HG02678 (cell line): ENCODE measurements around the gene FGF21.

Experiments used
- ATAC-seq: cut with Tn5 transposase; IDR thresholded peaks from one replicate; pipeline ENCODE4 v1.9.1; 2021; ENCODE audit warnings: mild to moderate bottlenecking, moderate library complexity; ENCODE audit not compliant: unreplicated experiment

Gene FGF21

DNA sequence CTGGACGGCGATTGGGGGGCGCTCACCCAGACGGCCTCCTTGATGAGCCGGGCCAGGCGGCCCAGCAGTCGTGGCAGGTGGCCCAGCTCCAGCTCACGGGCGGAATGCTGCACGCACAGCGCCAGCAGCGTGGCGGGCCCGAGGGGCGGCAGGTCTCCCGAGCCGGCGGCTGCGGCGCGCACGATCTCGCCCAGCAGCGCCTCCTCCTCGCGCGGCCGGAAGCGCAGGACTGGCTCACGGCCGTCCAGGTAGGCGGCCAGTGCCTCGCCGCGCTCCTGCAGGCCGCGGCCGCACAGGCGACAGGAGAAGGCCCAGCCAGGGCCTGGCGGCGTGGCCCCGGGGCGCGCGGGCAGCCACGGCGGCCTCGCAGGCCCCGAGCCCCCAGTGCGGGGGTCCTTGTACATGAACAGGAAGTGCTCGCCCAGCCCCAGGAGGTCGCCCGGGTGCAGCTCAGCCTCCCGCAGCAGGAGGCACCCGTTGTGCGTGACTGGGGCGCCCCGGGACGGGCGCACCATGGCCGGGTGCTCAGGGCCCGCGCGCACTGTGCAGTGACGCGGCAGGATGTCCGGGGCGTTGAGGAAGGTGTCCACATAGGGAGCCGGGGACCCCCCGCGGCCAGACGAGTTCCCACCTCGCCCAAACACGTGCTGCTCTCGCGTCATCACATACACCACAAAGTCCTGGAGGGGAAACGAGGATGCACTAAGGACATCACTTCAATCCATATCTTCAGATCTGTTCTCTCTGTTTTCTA, 26.2 kb upstream of the FGF21 start:
- ATAC-seq = no peak

DNA sequence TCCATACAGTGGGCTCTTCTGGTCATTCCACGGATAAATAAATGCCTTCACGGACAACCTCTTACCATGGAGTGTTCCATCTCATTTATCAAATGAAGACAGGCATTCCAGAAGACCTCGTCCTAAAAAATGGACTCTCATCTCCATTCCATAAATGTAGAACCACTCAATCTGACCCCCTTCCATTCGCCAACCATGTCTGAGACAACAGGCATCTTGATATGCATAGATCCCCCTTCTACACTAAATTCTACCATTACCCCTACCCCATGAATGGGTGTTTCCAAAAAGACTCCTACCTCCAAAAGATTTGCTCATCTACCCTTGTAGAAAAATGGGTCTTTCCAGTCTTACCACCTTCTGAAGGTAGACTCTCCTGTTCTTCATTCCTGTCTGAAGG, 23.9 kb upstream of the FGF21 start:
- no peak for ATAC-seq

GRCh38 chr19:48734625-48735024, 20.7 kb upstream of the FGF21 start:
- ATAC-seq = no peak

DNA sequence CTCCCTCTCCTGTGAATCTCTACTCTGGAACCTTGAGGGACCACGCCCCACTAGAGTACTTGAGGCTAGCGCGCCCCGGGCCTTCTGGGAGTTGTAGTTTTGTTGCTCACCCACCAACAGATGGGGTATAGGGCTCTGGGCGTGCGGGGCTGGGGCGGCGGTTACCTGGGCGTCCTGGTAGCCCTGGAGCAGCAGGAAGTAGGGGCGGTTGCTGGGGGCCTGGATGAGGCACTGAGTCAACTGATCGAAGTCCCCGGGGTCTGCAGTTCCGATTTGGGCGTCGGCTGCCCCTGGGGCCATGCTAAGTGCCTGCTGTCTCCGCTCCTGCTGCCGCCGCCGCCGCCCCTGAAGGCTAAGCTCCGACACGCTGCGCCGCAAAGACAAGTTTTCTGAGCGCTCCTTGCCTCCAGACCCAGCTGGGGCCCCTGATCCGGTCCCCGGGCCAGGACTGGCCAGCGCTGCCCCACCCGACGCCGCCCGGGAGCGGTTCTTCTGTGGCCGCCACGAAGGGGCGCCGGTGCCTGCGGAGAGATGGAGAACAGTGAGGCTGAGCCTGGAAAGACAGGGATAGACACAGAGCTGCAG, 20.2 kb upstream of the FGF21 start:
- ATAC-seq = no peak

DNA sequence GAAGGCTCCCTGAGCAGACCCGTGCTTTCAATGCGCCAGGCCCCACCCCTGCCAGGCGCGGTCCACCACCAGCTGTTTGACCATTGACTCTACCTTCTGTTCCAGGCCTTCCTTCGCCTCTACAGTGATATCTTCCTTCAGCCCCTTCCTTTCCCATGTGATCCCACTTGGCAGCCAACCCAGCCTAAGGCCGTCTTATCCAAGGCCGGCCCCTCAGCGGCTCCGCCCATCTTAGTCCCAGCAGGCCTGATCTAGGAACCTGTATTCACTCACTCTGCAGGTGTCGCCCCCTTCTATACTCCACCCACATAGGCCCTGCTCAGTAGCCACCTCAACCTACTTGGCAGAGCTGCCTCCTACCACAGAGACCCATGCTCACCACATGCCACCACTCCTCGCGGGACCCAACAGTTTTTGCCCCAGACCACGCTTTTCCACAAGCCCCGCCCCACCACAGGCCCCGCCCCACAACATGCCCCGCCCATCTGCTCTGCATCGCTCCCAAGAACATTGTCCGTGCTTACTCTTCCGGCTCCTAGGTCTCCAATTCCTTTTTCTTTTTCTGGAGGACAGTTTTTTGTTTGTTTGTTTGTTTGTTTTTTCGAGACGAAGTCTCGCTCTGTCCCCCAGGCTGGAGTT, 17.8 kb upstream of the FGF21 start:
- no peak for ATAC-seq

DNA sequence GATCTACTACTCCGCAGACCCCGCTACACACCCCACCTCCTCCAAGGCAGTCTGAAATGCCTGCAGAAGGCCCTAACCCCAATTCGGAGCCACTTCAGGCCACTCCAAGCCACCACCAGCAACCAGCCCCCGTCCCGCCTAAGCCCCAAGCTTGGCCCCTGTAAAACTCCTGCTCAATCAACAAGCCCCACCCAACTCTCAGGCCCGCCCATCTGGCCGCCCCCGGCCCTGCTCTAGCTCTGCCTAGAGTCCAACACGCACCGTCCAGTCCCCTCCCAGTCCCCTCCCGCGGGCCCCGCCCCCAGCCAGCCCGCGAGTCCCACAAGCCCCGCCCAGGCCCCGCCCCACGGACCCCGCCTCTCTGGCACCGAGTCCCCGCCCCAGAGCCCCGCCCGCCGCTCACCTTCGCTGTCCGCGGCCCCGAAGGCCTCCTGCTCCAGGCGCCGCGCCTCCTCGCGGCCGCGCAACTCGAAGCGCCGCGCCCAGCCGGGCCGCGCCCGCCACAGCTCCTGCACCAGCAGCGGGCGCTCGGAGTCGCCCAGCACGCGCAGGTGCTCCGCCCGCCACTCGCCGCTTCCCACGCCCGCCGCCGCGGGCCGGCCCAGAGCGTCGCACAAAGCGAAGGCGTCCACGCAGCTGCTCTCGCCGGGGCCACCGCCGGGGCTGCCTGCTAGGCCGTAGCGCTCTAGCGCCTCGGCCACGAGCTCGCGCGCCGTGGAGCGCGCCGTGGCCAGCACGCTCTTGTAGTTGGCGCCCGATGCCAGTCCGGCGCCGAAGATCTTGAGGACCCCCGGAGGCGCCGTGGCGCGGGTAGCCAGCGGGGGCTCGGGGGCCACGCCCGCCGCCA, 16.5 kb upstream of the FGF21 start:
- ATAC-seq = peak; percentile 88

GRCh38 chr19:48739404-48740163, 15.7 kb upstream of the FGF21 start:
- no peak for ATAC-seq

DNA sequence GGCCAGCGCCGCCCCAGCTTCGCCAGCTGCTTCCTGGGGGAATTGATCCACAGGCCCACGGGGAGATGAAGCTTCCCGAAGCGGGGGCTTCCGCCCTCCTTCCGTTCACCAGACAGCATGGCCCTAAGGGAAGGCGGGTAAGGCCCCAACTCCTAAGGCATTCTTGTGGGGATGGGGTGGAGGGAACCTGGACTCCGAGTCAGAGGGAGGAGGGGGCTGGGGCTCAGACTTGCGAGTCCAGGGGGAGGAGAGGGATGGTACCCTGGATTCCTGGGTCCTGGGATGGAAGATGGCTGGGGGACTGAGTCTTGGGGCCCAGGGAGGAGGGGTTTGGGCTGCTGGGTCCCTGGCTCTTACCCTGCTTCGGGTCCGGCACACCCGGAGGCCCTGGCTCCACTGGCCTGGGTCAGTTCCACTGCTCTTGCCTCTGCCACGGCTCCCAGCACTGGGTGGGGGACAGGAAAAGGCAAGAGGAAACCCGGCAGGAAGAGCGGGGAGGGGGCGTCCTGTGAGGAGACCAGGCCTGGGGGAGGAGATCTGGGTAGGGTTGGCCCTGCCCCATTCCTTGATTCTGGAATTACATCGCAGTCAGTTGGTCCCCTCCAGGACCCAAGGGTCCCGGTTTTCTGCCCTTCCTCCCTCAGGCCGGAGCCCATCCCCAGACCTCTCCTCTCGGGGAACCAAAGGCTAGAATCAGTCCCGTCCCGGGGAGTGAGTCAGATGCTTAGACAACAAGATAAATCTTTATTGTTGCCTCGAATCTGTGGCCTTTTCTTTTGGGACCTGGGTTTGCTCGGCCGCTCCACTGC, 15.0 kb upstream of the FGF21 start, which contains the start of gene RASIP1:
TSS of gene RASIP1 (minus strand) at position 447 of the 809 bp plus-strand sequence. CDS start at position 119, 328 bp downstream.
- ATAC-seq = no peak

DNA sequence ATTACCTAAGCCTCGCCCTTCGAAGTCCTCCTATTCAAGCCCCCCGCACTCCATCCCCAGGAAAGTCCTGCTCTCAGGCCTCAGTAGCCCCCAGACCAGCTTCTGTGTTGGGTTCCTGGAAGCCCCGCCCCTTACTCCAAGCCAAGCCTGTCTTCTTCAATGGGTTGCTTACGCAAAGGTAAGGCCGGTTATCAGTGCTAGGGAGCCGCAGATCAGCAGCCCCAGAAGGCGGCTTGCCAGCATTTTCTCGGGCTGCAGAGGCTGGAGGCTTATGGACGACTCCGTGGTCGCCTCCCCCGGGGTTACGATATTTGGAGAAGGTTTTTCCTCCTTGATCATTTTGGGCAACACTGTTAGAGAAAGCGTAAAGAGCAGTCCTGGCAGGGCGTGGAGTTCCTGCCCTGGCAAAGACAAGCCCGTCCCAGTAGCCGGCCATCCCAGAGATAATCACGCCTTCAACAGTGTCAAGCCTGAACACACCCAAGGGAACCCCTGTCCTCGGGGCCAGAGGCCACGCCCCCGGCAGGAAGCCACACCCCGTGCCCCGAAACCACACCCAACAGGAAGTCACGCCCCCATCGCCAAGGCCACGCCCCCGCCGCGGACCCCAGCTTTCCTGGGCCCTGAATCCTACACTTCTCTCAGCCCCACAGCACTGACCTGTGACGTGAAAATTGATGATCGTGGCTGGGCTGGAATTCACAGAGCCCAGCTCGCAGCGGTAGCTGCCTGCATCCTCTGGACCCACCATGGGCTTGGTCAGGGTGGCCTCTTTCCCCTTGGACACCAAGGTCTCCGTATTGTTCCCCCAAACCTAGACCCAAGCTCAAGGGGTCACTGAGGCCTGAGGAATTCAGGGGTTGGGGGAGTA, 14.0 kb upstream of the FGF21 start:
- no peak for ATAC-seq

- no peak for ATAC-seq
Observed at GRCh38 chr19:48742096-48742495, 13.2 kb upstream of the FGF21 start.

GRCh38 chr19:48745208-48745995, 9.9 kb upstream of the FGF21 start:
- ATAC-seq = no peak

DNA sequence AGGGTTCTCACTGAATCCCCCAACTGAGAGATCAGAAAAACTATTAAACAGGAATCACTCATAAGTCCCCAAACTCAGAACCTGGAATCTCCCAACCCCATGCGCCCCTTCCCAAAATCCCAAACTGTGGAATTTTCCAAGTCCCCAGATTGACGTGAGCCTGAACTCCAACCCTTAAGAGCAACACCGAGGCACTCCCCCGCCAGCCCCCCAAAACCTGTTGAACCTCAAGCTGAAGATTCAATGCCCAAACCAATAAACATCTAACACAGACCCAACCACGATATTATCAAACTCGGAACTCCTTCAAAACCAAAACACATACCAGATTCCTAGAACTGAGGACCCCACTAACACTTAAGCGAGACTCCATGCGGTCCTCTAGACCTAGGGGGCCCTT, 9.2 kb upstream of the FGF21 start:
- no peak for ATAC-seq

GRCh38 chr19:48746738-48747575, 8.4 kb upstream of the FGF21 start, which contains the start of gene IZUMO1:
IZUMO1 (minus strand) TSS chr19:48746909; CDS start chr19:48745859, 1,050 bp downstream.
- ATAC-seq = no peak

- ATAC-seq = no peak
Observed at GRCh38 chr19:48749571-48750198, 5.6 kb upstream of the FGF21 start.

GRCh38 chr19:48750351-48750750, 5.0 kb upstream of the FGF21 start:
- no peak for ATAC-seq

DNA sequence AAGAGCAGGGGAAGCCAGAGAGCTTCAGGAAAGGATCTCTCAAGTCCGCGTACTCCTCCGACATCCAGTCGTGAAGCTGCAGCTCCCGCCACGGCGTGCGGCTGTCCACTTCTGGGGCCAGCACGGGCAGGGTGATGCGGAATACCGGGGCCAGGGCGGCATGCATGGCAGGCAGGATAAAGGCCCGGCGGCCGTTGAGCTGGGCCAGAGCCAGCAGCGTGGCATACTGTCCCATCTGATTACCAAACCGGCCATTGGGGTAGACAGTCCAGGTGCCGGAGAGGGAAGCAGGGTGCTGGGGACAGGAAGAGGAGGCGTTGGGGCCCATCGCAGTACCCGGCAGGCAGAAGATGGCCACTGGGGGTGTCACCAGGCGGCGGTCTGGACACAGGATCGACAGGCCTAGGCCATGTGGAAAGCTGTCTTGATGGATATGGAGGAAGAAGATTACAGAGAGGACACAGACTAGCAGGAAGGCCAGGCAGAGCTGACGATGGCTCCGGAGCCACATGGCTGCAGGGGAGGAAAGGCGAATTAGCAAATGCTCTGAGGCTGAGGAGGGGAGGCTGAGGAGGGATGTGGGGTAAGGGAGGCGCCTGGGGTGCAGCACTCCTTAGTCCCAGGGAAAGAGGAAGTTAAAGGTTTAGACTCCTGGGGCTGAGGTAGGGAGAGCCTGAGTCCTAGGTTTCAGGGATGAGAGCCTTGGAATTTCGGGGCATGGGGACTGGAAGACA, 4.4 kb upstream of the FGF21 start:
- ATAC-seq = no peak
